Measurements from ENCODE around the gene PPAT.

GRCh38 chr4:56425518-56425917 lies 9.9 kb downstream of the PPAT start:
- TF ChIP-seq GABPA (IDR thresholded peaks at IDR 0.05; ENCODE audit: low read depth): no peak
- TF ChIP-seq POLR2AphosphoS5 (IDR thresholded peaks at IDR 0.05; ENCODE audit: low read depth): no peak
- no peak for TF ChIP-seq CTCF (IDR thresholded peaks at IDR 0.05; ENCODE audit: insufficient read depth, low read length)
